Astrocyte (in vitro differentiated cells and primary cell): Measurements from ENCODE around the gene TUBG1.
"Not testable (repeated sequence)": the region's sequence is repeated elsewhere in the genome, so short reads cannot be mapped to it uniquely, and the experiment has no call there.

Experiments
- EZH2 ChIP-seq: IDR thresholded peaks from 2 replicates; pipeline ENCODE4 v1.6.1; 2012; ENCODE audit warnings: mild to moderate bottlenecking, low read length, inconsistent platforms; ENCODE audit not compliant: insufficient read depth
- TF ChIP-seq, protein P1 (sequence below): IDR thresholded peaks from 2 replicates; pipeline ENCODE4 v1.5.1; 2011; ENCODE audit warnings: low read depth, mild to moderate bottlenecking, inconsistent platforms, low read length, moderate library complexity; ENCODE audit not compliant: insufficient read depth

- TF ChIP-seq EZH2: not testable (repeated sequence)
- TF ChIP-seq, protein P1, sequence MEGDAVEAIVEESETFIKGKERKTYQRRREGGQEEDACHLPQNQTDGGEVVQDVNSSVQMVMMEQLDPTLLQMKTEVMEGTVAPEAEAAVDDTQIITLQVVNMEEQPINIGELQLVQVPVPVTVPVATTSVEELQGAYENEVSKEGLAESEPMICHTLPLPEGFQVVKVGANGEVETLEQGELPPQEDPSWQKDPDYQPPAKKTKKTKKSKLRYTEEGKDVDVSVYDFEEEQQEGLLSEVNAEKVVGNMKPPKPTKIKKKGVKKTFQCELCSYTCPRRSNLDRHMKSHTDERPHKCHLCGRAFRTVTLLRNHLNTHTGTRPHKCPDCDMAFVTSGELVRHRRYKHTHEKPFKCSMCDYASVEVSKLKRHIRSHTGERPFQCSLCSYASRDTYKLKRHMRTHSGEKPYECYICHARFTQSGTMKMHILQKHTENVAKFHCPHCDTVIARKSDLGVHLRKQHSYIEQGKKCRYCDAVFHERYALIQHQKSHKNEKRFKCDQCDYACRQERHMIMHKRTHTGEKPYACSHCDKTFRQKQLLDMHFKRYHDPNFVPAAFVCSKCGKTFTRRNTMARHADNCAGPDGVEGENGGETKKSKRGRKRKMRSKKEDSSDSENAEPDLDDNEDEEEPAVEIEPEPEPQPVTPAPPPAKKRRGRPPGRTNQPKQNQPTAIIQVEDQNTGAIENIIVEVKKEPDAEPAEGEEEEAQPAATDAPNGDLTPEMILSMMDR: not testable (repeated sequence)
Measured at GRCh38 chr17:42627032-42627764, 17.7 kb downstream of the TUBG1 start.
